ENCODE results near the gene TIMM9.
"Not testable (repeated sequence)": the region's sequence is repeated elsewhere in the genome, so short reads cannot be mapped to it uniquely, and the experiment has no call there.

TIMM9 gene

GRCh38 chr14:58398495-58398894, 28.8 kb downstream of the TIMM9 start:
- no peak for DNase-seq (ENCODE audit: low read depth)

GRCh38 chr14:58397156-58397555, 30.2 kb downstream of the TIMM9 start:
- no peak for DNase-seq (ENCODE audit: low read depth)

- peak; percentile 54 for DNase-seq (ENCODE audit: low read depth)
These were observed 31.2 kb downstream of the TIMM9 start, which contains the start of gene TOMM20L for GRCh38 chr14:58395812-58396788. Gene TOMM20L (plus strand): TSS chr14:58395930. CDS start chr14:58395958, 28 bp downstream.

GRCh38 chr14:58395562-58395811, 31.8 kb downstream of the TIMM9 start:
- DNase-seq (ENCODE audit: low read depth) = no peak

GRCh38 chr14:58390830-58391229, 36.5 kb downstream of the TIMM9 start:
- DNase-seq (ENCODE audit: low read depth) = no peak

GRCh38 chr14:58376791-58377190, 50.5 kb downstream of the TIMM9 start:
- no peak for DNase-seq (ENCODE audit: low read depth)

GRCh38 chr14:58368956-58369355, 58.4 kb downstream of the TIMM9 start:
- no peak for DNase-seq (ENCODE audit: low read depth)

GRCh38 chr14:58367296-58367695, 60.0 kb downstream of the TIMM9 start:
- no peak for DNase-seq (ENCODE audit: low read depth)

- DNase-seq (ENCODE audit: low read depth) = no peak
These were observed 63.0 kb downstream of the TIMM9 start for GRCh38 chr14:58364316-58364715.

- DNase-seq (ENCODE audit: low read depth) = no peak
These were observed 64.4 kb downstream of the TIMM9 start for GRCh38 chr14:58362798-58363412.

- DNase-seq (ENCODE audit: low read depth) = not testable (repeated sequence)
These were observed 65.1 kb downstream of the TIMM9 start for GRCh38 chr14:58362272-58362671.
